ENCODE measurements around the gene WDR45B.
A peak's percentile ranks its signal among the peaks of the same experiment; 100 is the strongest.

Gene WDR45B

DNA sequence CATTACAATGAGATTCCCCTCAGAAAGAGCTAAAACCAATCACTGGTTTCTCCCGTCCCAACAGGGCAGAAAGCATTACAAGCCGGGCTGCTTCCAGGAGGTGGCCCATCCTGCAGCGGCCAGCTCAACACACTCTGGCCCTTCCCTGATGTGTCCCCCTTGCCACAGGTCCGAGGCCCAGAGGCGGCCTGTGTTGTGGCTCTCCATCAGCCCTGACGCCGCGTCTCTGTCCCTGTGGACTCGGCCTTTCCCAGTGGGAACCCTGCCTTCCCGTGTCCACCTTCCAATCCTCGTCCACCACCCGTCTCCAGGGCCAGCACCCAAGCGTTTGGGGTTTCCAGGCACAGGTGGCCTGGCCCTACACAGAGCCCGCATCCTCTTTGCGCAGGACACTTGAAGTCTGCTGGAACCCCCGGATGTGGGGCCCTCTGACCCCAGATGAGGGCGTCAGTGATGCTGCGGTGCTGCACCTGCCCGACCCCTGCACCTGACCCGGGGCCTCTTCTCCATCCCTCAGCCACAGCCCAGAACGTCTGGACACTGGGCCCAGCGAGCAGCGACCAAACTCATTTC is 29.2 kb upstream of the WDR45B start:
- no peak for DNase-seq (ENCODE audit: low spot score)

GRCh38 chr17:82675476-82676245 is 27.4 kb upstream of the WDR45B start:
- DNase-seq (ENCODE audit: low spot score): no peak

- DNase-seq (ENCODE audit: low spot score): no peak
Observed at GRCh38 chr17:82674656-82675475, 26.6 kb upstream of the WDR45B start.

- no peak for DNase-seq (ENCODE audit: low spot score)
Observed at GRCh38 chr17:82670661-82671450, 22.6 kb upstream of the WDR45B start.

- DNase-seq (ENCODE audit: low spot score): peak; percentile 84
Observed at GRCh38 chr17:82668631-82669099, 20.4 kb upstream of the WDR45B start.

DNA sequence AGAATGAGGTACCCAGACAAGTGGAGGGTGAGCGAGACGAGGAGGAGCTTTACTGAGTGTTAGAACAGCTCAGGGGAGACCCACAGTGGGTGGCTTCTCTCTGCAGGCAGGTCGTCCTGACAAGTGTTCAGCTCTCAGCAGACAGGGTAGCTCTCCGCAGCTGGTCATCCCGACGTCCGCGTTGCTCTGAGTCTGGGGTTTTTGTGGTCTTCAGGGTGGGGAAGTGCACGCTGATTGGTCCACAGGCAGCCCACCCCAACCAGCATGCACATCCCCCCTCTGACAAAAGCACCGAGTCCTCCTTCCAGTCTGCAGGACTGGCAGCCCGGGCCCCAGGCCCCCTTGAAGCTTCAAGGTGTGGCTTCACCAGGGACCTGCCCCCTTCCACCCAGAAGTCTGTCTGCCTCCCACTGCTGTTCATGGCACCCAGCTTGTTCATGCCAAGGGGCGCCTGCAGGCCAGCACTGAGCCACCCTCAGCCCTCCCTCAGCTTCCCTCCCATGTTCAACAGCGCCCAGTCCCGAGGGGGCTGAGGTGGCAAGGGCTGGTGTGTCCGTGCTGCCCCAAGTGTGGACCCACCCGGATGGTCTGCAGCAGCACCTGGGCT is 19.9 kb upstream of the WDR45B start:
- no peak for DNase-seq (ENCODE audit: low spot score)

- no peak for DNase-seq (ENCODE audit: low spot score)
Observed at GRCh38 chr17:82667668-82668000, 19.4 kb upstream of the WDR45B start.

- DNase-seq (ENCODE audit: low spot score): no peak
Observed at GRCh38 chr17:82666931-82667667, 18.9 kb upstream of the WDR45B start.

DNA sequence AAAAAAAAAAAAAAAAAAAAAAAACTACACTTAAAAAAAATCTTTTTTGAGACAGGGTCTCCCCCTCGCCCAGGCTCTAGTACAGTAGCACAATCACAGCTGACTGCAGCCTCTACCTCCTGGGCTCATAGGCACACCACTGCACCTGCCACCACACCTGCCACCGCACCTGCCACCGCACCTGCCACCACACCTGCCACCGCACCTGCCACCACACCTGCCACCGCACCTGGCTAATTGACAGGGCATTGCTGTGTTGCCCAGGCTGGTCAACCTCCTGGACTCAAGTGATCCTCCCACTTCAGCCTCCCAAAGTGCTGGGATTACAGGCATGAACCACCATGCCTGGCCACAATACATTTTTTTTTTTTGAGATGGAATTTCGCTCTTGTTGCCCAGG is 17.6 kb upstream of the WDR45B start:
- DNase-seq (ENCODE audit: low spot score): no peak

GRCh38 chr17:82665217-82665616 is 17.0 kb upstream of the WDR45B start:
- no peak for DNase-seq (ENCODE audit: low spot score)

- DNase-seq (ENCODE audit: low spot score): no peak
Observed at GRCh38 chr17:82664701-82665182, 16.5 kb upstream of the WDR45B start.

DNA sequence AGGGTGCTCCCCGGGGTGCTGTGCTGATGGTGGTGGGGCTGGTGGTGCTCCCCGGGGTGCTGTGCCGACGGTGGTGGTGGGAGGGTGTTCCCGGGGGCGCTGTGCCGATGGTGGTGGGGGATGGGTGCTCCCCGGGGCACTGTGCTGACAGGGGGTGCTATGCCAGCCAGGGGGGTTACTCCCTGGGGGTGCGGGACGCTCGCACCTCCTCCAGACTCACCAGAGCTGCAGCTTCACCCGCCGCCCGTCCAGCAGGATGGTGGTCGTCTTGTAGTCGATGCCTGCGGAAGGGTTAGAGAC is 16.0 kb upstream of the WDR45B start:
- no peak for DNase-seq (ENCODE audit: low spot score)

- DNase-seq (ENCODE audit: low spot score): no peak
Observed at GRCh38 chr17:82663381-82664275, 15.4 kb upstream of the WDR45B start.

- no peak for DNase-seq (ENCODE audit: low spot score)
Observed at GRCh38 chr17:82662711-82663261, 14.5 kb upstream of the WDR45B start.

DNA sequence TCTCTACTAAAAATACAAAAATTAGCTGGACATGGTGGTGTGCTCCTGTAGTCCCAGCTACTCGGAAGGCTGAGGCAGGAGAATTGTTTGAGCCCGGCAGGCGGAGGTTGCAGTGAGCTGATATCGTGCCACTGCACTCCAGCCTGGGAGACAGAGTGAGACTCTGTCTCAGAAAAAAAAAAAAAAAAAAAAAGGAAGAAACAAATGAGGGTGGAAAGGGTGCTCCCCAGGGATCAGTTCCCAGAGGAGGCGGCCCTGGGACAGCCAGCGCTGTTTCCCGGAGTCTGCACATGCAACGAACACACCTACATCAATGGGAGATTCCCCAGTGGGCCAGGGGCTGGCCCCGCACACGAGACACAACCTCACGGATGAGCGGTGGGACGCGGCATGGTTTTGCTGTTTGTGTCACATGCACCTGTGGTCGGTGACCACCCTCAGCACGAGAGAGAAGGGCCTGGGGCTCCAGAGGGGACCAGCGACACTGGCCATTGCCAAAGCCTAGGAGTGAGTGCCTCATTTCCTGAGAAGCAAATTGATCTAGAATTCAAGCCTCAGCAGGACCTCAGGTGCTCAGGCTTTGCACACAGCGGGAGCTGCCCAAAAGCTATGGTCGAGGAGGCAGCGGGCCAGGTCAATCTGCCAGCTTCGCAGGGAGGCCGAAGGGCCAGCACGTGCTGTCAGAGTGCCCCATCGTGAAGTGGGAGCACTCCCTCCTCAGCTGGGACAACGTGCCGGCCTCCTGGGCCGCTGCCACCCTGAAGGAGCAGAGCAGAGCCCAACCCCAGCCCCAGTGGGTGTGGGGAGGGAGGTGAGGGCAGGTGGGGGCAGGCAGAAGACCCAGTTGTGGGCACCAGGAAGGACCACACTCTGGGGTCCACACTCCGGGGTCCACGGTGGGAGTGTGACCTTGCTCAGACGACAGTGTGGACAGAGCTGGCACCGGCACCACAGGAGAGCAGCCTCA is 13.8 kb upstream of the WDR45B start:
- DNase-seq (ENCODE audit: low spot score): no peak

GRCh38 chr17:82659886-82660285 is 11.6 kb upstream of the WDR45B start:
- no peak for DNase-seq (ENCODE audit: low spot score)

DNA sequence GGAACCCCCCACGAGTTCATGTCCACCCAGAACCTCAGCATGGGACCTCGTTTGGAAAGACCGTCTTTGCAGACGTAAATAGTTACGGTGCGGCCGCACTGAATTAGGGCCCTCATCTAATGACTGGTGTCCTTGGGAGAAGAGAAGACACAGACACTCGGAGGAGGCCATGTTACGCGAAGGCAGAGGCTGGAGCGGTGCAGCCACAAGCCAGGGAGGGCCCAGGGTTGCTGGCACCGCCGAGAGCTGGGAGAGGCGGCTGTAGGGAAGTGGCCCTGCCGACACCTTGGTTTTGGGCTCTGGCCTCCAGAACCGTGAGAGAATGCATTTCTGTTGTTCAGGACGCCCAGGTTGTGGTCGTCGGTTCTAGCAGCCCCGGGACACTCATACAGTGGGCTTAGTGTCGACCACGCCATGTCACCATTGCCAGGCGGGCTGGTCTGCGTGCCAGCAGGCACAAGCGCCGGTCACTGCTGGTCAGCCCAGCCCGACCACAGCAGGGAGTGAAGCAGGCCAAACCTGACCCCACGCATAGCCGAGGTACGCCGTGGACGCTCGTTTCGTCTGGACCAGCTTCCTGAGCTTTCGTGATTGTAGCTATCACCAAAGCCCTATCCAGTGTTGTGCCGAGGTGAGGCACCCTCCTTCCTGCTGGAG is 10.7 kb upstream of the WDR45B start:
- DNase-seq (ENCODE audit: low spot score): no peak

DNA sequence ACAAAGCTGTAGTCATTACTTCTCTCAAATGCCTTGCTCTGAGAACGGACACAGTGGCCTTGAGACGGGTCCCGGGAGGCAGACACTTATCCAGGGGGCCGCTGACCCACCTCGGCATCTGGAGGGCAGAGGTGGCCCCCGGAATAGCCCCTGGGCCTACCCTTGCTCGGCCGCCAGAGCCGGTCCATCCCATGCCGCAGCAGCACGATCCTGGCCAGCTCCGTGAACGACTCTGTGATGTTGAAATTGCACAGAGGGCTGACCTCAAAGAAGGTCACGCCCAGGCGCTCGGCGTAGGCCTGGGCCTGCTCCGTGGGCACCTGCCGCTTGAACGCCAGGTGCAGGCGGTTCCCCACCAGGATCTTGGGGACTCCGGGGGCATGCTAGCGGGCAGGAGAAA is 10.1 kb upstream of the WDR45B start:
- no peak for DNase-seq (ENCODE audit: low spot score)
